GM06990 (cell line): ENCODE results near the gene PRPSAP1.

Source experiments
- DNase-seq: peaks from one replicate; pipeline ENCODE4 v3.0.0-alpha.2; 2011; ENCODE audit not compliant: insufficient read length; ENCODE audit errors: extremely low read depth
- H3K27me3 ChIP-seq: replicated peaks from 2 replicates; pipeline ENCODE4 v1.6.0; 2011; ENCODE audit warnings: low read length; ENCODE audit not compliant: control insufficient read depth, insufficient read depth
- H3K36me3 ChIP-seq: 2 replicates; pipeline ENCODE4 v1.5.1; 2011; ENCODE audit warnings: low read length; ENCODE audit not compliant: control insufficient read depth, insufficient read depth
- H3K4me3 ChIP-seq: replicated peaks from 2 replicates; pipeline ENCODE4 v1.5.1; 2011; ENCODE audit warnings: low read depth, mild to moderate bottlenecking, control low read depth, low read length
- CTCF ChIP-seq: IDR thresholded peaks from 2 replicates; pipeline ENCODE4 v1.5.1; 2011; ENCODE audit warnings: low read length, control low read depth, mild to moderate bottlenecking, inconsistent platforms; ENCODE audit not compliant: insufficient read depth, poor library complexity, severe bottlenecking

PRPSAP1 gene

GRCh38 chr17:76261421-76262215, 92.1 kb downstream of the PRPSAP1 start:
- Histone ChIP-seq H3K4me3 (peak overlapping the region; percentile 46), H3K27me3 (no peaks in the 10 kb centered on the region), H3K36me3 (no peaks in the 10 kb centered on the region)
- DNase-seq: peak; percentile 74
- TF ChIP-seq CTCF: no peak

- Histone ChIP-seq H3K4me3 (peak overlapping the region; percentile 46), H3K36me3 (no peaks in the 10 kb centered on the region), H3K27me3 (no peaks in the 10 kb centered on the region)
- DNase-seq: no peak
- TF ChIP-seq CTCF: no peak
These were observed 93.0 kb downstream of the PRPSAP1 start for GRCh38 chr17:76260669-76261068.

- Histone ChIP-seq H3K27me3 (no peaks in the 10 kb centered on the region), H3K36me3 (no peaks in the 10 kb centered on the region), H3K4me3 (no peak overlapping the region)
- no peak for TF ChIP-seq CTCF
- no peak for DNase-seq
These were observed 93.5 kb downstream of the PRPSAP1 start for GRCh38 chr17:76260220-76260619.
